ENCODE data around the gene EDC3.
"Not testable (repeated sequence)": the region's sequence is repeated elsewhere in the genome, so short reads cannot be mapped to it uniquely, and the experiment has no call there.

Gene EDC3

DNA sequence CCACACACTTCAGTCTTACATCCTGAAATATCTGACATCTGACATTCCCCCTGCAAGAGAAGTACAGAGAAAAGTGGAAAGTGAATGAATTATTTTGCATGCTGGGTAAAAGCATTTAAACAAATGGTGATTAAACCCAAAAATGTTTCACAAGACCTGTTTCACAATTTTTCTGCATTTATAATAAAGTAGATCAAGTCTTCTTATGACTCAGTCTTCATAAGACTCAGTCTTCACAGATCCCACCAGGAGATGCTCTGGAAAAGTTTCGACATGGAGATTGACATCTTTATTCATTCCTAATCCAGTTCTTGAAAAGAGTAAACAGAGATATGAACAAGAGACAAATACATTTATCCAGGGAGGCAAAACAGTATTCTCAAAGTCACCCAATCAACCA, 13.2 kb upstream of the EDC3 start:
- DNase-seq, result no peak

DNA sequence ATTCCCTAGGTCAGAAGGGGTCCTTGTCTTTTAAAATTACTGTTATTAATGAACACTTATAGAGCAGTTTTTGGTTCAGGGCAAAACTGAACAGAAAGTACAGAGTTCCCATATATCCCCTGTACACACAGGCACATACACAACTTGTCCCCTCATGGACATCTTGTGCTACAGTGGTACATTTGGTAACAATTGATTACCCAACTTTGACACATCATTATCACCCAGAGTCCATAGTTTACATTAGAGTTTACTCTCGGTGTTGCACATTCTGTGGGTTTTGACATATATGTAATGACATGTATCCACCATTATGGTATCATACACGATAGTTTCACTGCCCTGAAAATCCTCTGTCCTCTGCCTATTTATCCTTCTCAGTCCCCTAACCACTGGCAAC, 984 bp upstream of the EDC3 start:
- DNase-seq, result no peak

DNA sequence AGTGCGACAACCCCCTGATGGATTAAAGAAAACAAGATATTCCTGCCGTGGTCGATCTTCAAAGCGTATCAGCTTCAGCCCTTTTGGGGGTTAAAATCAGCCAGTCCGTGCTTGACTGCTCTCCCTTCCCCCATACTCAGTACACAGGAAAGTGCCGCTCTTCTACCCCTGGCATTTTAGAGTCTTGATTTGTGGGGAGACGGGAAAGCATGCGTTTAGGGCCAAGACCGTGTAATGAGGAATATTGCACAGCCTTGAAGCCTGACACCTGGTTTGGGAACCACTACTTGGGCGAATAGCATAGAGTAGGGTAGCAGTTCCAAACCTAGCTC, 540 bp upstream of the EDC3 start:
- no peak for DNase-seq

DNA sequence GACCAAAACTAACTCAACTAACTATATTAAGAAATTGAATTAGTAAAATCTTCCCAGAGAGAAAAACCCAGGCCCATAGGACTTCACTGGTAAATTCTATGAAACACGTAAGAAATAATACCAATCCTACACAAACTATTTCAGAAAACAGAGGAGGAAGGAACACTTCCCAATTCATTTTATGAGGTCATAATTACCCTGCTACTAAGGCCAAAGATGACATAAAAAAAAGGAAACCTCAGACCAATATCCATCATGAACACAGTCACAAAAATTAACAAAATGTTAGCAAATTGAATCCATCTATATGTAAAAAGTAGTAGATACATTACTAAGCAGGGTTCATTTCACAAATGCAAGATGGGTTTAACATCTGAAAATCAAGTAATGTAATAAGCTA, 3.5 kb downstream of the EDC3 start:
- no peak for DNase-seq

DNA sequence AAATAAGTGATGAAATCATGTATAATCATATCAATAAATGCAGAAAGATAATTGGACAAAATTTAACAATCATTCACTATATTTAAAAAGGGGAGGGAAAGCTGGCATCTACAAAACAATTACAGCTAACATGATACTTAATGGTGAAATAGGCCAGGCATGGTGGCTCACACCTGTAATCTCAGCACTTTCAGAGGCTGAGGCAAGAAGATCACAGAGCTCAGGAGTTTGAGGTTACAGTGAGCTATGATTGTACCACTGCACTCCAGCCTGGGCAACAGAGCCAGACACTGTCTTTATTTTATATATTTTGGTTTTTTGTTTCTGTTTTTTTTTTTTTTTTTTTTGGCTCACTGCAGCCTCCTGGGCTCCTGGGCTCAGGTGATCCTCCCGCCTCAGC, 12.1 kb downstream of the EDC3 start:
- DNase-seq, result no peak

DNA sequence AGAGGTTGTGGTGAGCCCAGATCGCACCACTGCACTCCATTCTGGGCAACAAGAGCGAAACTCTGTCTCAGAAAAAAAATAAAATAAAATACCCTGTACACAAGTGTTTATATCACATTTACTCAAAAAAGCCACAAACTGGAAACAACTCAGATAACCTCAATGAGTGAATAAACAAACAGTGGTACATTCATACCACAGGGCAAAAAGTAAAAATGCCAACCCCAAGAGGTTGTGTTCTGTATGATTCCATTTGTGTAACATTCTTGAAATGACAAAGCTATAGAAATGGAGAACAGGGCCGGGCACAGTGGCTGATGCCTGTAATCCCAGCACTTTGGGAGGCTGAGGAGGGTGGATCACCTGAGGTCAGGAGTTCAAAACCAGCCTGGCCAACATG, 12.9 kb downstream of the EDC3 start:
- DNase-seq, result no peak

DNA sequence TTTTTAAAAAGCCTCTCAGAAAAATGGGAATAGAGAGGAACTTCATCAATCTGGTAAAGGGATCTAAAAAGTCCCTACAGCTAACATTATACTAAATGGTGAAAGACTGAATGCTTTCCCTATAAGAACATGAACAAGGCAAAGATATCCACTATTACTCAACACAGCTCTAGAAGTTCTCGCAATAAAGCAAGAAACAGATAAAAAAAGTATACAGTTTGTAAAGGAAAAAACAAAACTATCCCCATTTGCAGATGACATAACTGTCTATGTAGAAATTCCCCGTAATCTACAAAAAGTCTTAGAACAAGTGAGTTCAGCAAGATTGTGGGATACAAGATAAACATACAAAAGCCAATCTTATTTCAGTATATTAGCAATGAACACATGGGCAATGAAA, 15.4 kb downstream of the EDC3 start:
- DNase-seq, result no peak

DNA sequence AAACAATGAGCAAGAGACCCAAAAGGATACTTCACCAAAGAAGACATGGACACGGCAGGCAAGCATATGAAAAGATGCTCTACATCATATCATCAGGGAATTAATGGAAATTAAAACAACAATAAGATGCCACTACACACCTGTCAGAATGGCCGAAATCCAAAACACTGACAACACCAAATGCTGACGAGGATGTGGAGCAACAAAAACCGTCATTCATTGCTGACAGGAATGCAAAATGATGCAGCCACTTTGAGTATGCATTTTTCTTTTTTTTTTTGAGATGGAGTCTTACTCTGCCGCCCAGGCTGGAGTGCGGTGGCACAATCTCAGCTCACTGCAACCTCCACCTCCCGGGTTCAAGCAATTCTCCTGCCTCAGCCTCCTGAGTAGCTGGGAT, 19.0 kb downstream of the EDC3 start:
- no peak for DNase-seq

DNA sequence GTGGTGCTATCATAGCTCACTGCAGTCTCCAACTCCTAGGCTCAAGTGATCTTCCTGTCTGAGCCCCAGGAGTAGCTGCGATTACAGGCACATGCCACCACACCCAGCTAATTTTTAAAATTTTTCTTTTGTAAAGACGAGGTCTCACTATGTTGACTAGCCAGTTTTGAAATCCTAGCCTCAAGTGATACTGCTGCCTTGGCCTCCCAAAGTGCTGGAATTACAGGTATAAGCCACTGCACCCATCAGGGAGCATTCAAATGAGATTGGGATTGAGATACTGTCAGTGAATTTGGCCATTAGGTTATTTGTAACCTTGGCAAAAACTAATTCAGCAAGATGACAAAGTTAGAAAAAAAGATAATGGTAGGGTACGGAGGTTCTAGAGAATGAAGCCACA, 21.7 kb downstream of the EDC3 start:
- no peak for DNase-seq

DNA sequence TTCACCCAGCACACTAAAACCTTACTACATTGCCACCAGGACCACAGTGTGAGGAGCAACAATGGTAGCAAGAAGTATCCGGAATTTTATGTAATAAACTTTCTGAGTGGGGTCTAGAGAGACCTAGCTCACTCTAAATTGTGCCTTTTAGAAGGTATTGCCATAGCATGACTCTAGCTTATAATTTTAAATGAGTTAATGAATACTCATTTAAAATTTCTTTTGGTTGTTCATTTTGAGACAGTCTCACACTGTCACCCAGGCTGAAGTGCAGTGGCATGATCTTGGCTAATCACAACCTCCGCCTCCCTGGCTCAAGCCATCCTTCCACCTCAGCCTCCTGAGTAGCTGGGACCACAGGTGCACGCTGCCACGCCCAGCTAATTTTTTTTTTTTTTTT, 26.2 kb downstream of the EDC3 start:
- DNase-seq, result no peak

DNA sequence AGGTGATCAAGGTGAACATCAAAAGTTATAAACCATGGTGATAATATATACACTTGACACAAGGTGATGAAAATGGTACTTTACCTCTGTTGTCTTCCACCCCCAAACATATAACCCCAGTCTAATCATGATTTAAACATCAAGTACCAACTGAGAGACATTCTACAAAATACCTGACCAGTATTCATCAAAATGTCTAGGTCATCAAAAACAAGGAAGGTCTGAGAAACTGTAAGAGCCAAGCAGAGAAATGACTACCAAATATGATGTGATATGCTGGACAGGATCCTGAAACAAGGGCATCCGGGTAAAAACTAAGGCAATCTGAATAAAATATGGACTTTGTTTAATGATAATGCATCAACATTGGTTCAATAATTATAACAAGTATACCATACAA, 27.8 kb downstream of the EDC3 start:
- DNase-seq, result no peak

DNA sequence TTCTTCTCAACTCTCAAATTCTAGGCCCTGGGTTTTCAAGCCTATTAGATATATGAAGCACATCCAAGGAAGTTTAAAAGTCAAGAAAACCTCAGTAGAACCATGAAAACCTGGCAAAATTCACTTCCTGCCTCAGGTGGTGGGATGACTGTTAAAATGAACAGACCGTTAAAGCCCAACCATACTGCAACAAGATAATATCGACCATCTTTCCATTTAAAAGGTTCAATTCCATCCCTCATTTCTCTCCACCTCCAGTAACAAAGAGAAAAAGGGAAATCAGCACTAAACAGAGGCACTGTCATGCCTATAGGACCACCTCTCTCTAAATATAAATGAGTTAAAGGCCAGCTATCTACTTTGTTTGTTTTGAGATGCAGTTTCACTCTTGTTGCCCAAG, 31.2 kb downstream of the EDC3 start:
- no peak for DNase-seq

DNA sequence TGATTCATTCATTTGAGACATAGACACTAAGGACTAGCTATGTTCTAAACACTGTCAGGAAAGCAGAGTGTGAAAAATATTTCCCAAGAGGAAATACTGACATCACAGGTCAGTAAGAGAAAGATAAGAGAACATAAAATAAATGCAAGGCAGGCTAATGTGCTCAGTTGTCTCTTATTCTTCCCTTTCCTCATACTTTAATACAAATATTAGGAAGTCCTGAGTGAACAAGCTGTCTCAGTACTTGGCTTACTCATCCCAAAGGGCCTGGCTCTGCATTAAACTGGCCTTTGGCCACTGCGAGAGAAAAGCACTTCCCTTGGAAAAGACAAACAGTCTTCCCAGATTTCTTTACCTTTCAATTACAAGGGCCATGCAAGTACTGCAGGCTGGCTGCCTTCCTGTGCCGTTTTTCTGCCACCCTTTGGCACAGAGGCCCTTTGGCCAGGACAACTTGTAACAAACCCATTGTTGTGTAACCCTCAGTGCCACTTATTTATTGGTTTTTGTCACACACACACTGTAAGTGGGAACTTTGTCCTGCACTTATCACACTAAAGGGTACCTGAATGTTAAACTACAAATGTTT, 31.7 kb downstream of the EDC3 start:
- DNase-seq, result no peak

DNA sequence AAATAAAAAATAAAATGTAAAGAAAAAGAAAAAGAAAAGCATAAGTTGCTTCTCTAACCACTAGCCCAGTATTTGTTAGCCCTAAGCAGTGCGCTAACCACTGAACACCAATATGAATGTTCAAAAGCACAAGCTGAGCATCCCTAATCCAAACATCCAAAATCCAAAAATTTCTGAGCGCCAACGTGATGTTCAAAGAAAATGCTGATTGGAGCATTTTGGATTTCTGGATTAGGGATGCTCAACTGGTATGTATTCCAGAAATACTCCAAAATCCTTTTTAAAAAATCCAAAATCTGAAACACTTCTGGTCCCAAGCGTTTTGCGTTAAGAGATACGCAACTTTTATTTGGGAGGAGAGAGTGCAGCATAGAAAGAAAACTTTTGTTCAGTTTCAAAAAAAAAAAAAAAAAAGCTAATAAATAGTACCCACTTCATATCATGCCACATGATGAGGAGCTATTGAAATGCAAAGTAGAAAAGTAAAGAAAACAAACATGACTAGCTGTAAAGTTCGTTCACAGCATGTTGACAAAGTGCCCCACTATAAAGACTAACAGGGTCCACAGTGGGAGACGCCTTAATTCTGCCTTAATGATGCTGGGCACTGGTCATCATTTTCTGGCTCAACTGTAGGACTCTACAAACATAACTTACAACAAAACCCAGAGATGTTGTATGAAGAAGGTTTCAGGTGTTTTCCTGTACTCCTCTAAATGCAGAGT, 32.4 kb downstream of the EDC3 start:
- DNase-seq, result no peak

DNA sequence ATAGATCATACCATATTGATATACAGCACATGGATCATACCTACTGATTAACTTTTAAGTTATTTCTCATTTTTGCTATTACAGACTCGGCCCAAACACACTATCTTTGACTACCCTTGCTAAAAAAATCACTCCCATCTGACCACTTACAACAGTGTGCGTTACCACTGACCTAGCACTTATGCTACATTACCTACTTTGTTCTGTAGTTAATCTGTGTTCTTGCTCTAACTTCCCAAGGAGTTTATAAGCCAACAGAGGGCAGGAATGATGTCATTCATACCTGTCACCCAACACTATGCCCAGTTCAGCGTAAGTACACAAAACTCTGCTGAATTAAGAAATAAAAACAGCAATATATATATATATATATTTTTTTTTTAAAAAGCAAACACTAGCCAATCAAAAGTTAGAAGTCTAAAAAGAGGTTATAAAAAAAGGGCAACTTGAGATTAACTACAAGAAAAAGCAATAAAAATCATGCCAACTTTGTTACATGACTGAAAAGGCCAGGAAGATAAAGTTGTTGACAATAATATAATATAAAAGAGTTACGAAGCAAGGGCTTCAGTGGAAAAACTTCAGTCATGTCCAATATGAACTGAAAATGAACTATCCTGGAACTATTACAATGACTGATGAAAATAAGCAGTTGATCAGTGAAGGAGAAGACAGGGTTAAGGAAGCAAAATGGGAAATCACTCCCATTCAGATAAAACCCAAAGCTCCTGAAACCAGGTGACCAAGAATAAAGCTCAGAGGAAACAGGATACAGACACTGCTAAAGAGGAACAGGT, 33.6 kb downstream of the EDC3 start:
- no peak for DNase-seq

DNA sequence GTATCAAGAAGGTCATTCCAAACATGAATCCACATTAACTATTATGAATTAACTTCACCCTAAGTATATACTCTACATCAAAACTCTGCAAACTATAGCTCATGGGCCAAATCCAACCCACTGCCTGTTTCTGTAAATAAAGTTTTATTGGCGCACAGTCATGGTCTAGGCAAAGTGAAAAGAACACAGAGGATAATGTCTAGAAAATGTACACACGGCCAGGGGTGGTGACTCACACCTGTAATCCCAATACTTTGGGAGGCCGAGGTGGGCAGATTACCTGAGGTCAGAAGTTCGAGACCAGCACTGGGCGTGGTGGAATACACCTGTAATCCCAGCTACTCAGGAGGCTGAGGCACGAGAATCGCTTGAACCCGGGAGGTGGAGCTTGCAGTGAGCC, 34.5 kb downstream of the EDC3 start:
- not testable (repeated sequence) for DNase-seq

DNA sequence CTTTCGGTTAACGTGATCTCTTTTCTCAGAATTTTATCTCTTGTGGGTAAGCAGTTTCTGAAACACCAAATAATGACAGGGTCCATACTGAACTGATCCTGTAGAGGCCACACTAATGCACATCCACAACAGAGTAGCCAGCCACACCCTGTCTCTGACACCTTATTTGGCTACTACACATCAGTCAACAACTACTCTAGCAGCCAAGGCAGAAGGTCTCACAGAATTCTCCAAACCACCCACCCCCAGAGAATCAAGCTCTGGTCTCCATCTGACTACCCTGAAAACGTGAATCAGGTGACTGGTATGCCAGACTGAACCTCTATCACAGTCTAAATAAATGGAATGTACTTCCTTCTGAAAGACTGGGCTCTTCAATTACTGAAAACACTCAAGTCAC, 38.0 kb downstream of the EDC3 start:
- DNase-seq, result no peak

DNA sequence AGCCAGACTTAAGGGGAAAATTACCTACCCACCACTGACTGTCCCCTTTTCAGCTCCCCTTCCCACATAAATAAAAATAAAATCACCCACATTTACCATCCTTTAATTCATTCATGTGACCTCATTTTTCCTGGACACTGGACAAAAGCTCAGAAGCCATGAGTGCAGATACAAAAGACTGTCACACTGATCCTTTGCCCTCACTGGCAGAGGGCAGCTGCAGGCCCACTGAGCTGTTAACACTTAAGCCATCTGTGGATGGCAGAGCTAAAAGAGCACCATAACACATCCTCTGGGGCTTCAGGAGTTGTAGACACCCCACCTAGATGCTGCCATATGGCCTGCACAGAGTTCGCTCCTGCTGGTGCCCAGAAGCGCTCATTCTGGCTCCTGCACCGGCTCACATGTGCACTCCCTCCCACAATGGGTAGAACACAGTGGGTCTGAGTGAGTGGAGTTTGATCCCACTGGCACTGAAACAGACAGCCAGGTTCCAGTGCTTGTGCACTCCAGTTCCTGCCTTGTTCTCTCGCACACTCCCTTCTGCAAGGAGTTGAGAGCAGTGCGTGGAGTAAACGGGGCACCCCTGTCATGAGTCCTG, 38.8 kb downstream of the EDC3 start:
- DNase-seq, result no peak

DNA sequence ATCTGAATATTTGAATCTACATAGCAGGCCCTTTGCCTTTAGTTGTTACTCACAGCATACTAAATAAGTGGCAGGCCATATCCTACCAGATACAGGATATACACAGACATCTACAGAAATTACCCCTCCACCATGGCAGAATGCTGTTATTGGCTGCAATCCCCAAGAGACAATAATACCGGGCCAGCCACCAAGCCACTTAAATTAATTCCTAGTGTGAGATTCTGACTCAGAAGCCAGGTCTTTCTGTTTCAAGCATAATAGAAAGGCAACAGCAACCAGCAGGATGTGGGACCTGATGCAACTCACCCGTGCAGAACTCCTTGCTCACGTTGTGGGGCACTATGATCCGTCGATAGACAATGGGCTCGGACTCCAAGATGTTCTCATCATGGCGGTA, 40.4 kb downstream of the EDC3 start:
- no peak for DNase-seq

DNA sequence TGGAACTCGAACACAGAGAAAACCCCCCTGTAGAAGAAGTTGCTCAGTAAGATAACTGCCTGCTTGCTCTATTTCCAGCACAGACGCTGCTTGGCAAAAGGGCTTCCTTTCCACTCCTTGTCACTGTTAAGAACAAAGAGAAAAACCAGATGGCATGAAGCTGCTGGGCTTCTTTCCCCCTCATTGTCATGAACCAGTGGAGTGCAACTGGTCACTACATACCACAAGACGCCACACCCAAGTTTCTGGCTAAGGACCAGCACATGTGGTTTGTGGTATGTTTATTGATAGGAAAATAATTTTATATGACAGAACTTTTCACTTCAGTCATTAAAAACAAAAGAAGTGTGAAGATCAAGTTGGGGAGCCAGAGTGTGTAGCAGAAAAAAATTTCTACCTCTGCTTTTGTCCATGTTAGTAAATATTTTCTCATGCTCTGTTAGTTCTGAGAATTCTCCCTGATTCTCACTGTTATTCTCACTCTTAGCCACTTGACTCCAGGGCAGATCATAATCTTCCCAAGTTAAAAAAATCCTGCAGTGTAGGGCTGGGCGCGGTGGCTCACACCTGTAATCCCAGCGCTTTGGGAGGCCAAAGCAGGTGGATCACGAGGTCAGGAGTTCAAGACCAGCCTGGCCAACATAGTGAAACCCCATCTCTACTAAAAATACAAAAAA, 42.3 kb downstream of the EDC3 start:
- DNase-seq, result no peak

DNA sequence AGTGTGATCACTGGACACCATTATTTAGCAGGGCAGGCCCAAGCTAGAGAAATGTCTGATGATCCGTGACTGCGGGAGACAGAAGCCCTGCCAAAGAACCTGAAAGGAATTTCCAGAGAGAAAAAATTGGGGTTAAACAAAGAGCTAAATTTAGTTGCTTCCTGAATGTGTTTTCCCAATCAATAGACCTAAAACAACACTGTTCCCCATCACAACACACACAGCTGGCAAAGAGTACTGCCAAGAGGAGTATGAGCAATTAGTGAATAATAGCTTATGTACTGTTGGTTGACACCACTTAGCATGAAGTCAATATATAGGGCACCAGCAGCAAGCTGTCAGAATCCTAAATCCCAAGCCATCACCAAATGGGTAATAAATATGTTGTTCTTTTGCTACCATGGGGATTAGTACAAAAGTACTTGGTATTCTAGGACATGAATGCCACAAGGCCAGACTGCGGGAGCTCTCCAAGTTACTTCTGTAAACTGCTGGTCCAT, 44.5 kb downstream of the EDC3 start:
- DNase-seq, result no peak

DNA sequence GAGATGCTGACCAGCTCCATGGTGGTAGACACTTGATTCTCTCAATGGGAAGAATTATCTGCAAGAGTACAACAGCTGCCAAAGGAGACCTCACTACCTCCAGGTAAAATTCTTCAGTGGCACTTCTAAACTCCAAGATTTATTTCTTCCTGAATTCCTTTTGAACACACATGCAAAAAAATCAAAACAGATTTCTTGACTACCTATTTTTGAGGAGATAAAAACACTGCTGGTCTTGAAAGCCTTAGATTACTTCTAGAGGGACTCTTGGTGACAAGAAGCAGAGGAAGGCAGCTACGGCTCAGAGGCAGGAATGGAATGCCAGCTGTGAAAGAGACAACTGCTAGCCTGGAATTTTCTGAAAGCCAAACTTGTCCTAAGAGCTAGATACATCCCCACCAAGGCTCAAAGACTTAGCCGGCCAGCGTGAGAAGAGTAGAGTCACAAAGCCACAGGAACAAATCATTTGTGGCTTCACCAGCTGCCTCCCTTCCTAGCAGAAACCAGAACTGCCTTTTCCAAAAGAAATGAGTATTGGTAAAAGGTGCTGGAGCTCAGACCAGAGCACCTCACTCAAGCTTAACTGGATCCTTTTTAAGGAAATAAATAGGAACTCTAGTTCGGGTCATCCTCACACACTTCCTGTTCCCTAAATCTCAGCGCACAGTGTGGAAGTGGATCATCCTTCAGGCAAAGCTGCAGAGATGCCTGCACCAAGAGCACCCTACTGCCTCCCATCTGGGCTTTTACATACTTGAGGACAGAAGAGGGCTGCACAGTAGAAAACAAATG, 47.6 kb downstream of the EDC3 start:
- DNase-seq, result no peak

Data from stimulated activated CD4-positive, alpha-beta T cell treated with anti-CD3 and anti-CD28 coated beads, Interleukin-4, amount 100 ng/mL, for 4 hours (primary cell).